Osteoblast (primary cell): ENCODE data around the gene ADAMTSL1. TPM values are rescaled to one million over a fixed set of nuclear protein-coding genes. Genes with fewer than 3 reads are reported as not detected.

Experiments
- DNase-seq: peaks from one replicate; pipeline ENCODE4 v3.0.0; 2011; ENCODE audit warnings: low spot score, mixed read lengths; ENCODE audit not compliant: insufficient read length; ENCODE audit errors: missing footprints
- H2AFZ ChIP-seq: 2 replicates; pipeline ENCODE4 v1.6.0; 2011; ENCODE audit warnings: mild to moderate bottlenecking, low read length
- H3K27ac ChIP-seq: 2 replicates; pipeline ENCODE4 v1.5.1; 2011; ENCODE audit warnings: mild to moderate bottlenecking, low read depth, low read length, moderate library complexity
- H3K27me3 ChIP-seq: 2 replicates; pipeline ENCODE4 v1.6.0; 2012; ENCODE audit warnings: mild to moderate bottlenecking, control low read depth, inconsistent platforms, low read length, moderate library complexity; ENCODE audit not compliant: insufficient read depth
- H3K36me3 ChIP-seq: 2 replicates; pipeline ENCODE4 v1.5.1; 2011; ENCODE audit warnings: mild to moderate bottlenecking, low read length, control low read depth, moderate library complexity; ENCODE audit not compliant: insufficient read depth
- H3K4me1 ChIP-seq: 2 replicates; pipeline ENCODE4 v1.5.1; 2011; ENCODE audit warnings: mild to moderate bottlenecking, low read length, control low read depth, moderate library complexity; ENCODE audit not compliant: insufficient read depth
- H3K4me2 ChIP-seq: 2 replicates; pipeline ENCODE4 v1.6.0; 2011; ENCODE audit warnings: mild to moderate bottlenecking, low read length; ENCODE audit not compliant: insufficient read depth
- H3K4me3 ChIP-seq: fragments of 200-600 bp; sonication (generic); 3 replicates; pipeline ENCODE4 v1.5.1; 2012; ENCODE audit warnings: mild to moderate bottlenecking, low read length, inconsistent platforms; ENCODE audit not compliant: insufficient read depth
- H3K79me2 ChIP-seq: 2 replicates; pipeline ENCODE4 v1.6.0; 2012; ENCODE audit warnings: mild to moderate bottlenecking, low read length, control low read depth, inconsistent platforms; ENCODE audit not compliant: insufficient read depth
- H3K9me3 ChIP-seq: 2 replicates; pipeline ENCODE4 v1.5.1; 2011; ENCODE audit warnings: low read depth, low read length, control low read depth
- H4K20me1 ChIP-seq: 2 replicates; pipeline ENCODE4 v1.6.0; 2012; ENCODE audit warnings: mild to moderate bottlenecking, low read length, control low read depth; ENCODE audit not compliant: insufficient read depth
- total RNA-seq: library from RNA; depleted of rRNA; stranded (reverse); fragments of >200 nt; gene quantifications from 2 replicates; pipeline ENCODE4 v1.2.3, GENCODE V29; 2012
- TF ChIP-seq, protein P1 (sequence below): IDR thresholded peaks from 2 replicates; pipeline ENCODE4 v1.5.1; 2011; ENCODE audit warnings: mild to moderate bottlenecking, low read depth, low read length, moderate library complexity; ENCODE audit errors: extremely low read depth

ADAMTSL1 gene
- total RNA-seq, 1 donor, result 54.3 TPM

DNA sequence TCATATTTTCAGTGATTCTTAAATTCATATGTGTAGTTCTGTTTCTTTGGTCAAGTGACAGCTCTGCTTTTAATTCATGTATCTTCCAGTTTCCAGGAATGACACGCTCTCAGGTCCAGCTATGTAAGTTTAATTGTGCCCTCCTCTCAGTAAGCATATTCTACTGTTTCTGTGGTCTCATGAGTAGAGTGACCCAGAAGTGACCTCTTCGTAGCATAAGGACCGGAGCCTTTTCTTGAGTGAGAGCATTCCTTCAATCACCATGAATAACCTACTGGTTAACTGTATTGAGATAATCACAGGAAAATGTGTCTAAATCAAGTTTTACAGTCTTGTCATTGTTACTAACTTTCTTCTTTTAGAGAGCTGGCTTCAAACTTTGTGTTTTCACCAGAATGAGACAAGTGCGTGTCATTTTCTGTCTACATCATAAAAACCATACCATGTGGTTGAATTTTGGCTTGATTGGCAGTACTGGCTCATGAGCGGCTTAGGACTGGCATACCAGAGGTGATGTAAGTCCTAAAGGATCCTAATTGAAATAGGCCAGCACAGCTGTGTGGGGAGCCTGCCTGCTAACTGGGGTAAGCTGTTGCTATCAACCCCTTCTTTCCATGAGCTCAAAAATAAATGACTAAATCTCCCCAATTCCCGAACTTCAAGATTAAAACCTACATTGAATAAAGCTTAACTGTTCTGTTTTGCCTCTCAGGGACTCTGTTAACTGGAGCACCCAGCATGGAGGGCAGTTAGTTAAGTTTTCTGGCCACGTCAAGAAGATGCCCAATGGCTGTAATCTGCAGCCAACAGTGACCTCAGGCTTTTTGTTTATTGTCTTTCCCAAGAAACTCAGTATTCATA, 4.8 kb downstream of the ADAMTSL1 start:
- peak overlapping the region; percentile 86 for H3K4me3 ChIP-seq

DNA sequence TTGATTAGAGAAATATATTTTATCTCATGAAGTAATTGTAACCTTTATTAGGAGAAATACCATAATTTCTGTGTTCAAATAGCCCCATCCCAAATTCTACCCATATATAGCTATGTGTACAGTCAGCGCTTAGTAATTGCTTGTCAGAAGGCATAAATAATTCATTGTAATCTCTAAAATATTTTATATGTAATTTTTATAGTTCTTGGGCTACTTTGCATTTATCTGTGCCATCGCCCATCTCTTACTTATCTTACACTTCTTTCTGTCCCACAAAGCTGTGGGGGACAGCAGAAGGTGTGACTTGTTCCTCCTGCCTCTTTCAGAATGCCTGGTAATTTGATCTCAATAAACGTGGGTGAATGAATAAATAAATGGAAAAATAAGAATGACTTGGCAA, 5.5 kb downstream of the ADAMTSL1 start:
- Histone ChIP-seq H3K27me3 (no peaks in the 10 kb centered on the region), H3K36me3 (peaks cover 26% of the 10 kb centered on the region), H3K4me3 (no peak overlapping the region), H3K4me2 (peak overlapping the region; percentile 89), H4K20me1 (no peaks in the 10 kb centered on the region), H3K79me2 (peaks cover 81% of the 10 kb centered on the region), H3K9me3 (no peaks in the 10 kb centered on the region), H3K27ac (peak overlapping the region; percentile 99), H2AFZ (no peak overlapping the region), H3K4me1 (peaks cover 72% of the 10 kb centered on the region)
- TF ChIP-seq, protein P1, sequence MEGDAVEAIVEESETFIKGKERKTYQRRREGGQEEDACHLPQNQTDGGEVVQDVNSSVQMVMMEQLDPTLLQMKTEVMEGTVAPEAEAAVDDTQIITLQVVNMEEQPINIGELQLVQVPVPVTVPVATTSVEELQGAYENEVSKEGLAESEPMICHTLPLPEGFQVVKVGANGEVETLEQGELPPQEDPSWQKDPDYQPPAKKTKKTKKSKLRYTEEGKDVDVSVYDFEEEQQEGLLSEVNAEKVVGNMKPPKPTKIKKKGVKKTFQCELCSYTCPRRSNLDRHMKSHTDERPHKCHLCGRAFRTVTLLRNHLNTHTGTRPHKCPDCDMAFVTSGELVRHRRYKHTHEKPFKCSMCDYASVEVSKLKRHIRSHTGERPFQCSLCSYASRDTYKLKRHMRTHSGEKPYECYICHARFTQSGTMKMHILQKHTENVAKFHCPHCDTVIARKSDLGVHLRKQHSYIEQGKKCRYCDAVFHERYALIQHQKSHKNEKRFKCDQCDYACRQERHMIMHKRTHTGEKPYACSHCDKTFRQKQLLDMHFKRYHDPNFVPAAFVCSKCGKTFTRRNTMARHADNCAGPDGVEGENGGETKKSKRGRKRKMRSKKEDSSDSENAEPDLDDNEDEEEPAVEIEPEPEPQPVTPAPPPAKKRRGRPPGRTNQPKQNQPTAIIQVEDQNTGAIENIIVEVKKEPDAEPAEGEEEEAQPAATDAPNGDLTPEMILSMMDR, result no peak
- no peak for DNase-seq

More for the DNA sequence above, 4.8 kb downstream of the ADAMTSL1 start:
- H2AFZ ChIP-seq, result no peak overlapping the region
- peaks cover 23% of the 10 kb centered on the region for H3K36me3 ChIP-seq
- no peak for DNase-seq
- peaks cover 73% of the 10 kb centered on the region for H3K4me1 ChIP-seq
- H3K27me3 ChIP-seq, result no peaks in the 10 kb centered on the region
- H4K20me1 ChIP-seq, result no peaks in the 10 kb centered on the region
- TF ChIP-seq, protein P1, result no peak
- peak overlapping the region; percentile 89 for H3K4me2 ChIP-seq
- H3K79me2 ChIP-seq, result peaks cover 79% of the 10 kb centered on the region
- H3K27ac ChIP-seq, result peak overlapping the region; percentile 99
- H3K9me3 ChIP-seq, result no peaks in the 10 kb centered on the region

- TF ChIP-seq, protein P1, result no peak
- Histone ChIP-seq H3K4me3 (no peak overlapping the region), H2AFZ (no peak overlapping the region), H3K27ac (peak overlapping the region; percentile 99), H3K4me1 (peaks cover 74% of the 10 kb centered on the region), H3K4me2 (peak overlapping the region; percentile 26), H3K27me3 (no peaks in the 10 kb centered on the region), H4K20me1 (no peaks in the 10 kb centered on the region), H3K9me3 (no peaks in the 10 kb centered on the region), H3K79me2 (peaks cover 81% of the 10 kb centered on the region), H3K36me3 (peaks cover 34% of the 10 kb centered on the region)
- no peak for DNase-seq
These were observed 6.7 kb downstream of the ADAMTSL1 start for GRCh38 chr9:18480662-18481093.

GRCh38 chr9:18482371-18482770, 8.4 kb downstream of the ADAMTSL1 start:
- Histone ChIP-seq H3K36me3 (peaks cover 32% of the 10 kb centered on the region), H3K4me1 (peaks cover 65% of the 10 kb centered on the region), H4K20me1 (no peaks in the 10 kb centered on the region), H3K9me3 (no peaks in the 10 kb centered on the region), H3K27me3 (no peaks in the 10 kb centered on the region), H3K27ac (peak overlapping the region; percentile 99), H3K79me2 (peaks cover 81% of the 10 kb centered on the region), H3K4me3 (no peak overlapping the region), H2AFZ (no peak overlapping the region), H3K4me2 (no peak overlapping the region)
- TF ChIP-seq, protein P1, result no peak
- no peak for DNase-seq
